Kidney glomerular epithelial cell (primary cell): ENCODE results near the gene PARVG.

ENCODE experiments used
- DNase-seq: peaks from one replicate; lab custom pipeline; 2025; lab: John Stamatoyannopoulos, UW

The PARVG gene

DNA sequence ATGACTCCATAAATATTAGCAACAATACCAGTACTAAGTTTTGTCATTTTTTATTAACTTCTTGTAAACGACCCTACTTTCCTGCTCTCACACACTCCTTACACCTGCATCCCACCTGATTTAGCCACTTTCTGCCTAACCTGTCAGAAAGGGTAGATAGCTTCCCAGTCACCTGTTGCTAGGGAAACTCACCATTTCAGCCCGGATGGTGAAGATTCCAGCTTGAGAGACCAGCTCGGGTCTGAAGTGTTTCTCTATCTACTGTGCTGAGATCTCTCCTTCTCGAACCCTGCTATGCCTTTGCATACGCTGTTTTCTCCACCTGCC is at the start of gene PARVG:
PARVG (plus strand) TSS at position 220 of the 327 bp plus-strand sequence. CDS start 2,405 bp downstream, outside the sequence.
- no peak for DNase-seq

GRCh38 chr22:44131412-44131811 is 49.3 kb upstream of the PARVG start:
- DNase-seq: no peak

GRCh38 chr22:44131989-44132685 is 48.6 kb upstream of the PARVG start:
- DNase-seq: no peak

DNA sequence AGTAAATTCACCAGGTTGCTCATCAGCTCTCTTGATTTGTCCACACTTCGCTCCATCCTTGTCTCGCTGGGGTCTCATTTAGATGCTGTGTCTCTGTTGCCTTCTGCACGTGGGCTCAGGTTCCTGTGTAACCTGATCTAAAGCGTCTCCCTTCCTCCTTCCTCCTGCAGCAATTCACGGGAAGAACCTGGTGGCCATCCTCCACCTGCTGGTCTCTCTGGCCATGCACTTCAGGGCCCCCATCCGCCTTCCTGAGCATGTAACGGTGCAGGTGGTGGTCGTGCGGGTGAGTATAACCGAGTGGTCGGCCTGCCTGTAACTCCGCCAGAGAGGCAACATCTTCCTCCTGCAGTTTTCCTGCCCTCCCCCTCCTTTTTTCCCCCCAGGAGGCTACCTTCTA is 48.0 kb upstream of the PARVG start:
- DNase-seq: no peak

- DNase-seq: no peak
These were observed 47.6 kb upstream of the PARVG start for GRCh38 chr22:44133161-44133560.

DNA sequence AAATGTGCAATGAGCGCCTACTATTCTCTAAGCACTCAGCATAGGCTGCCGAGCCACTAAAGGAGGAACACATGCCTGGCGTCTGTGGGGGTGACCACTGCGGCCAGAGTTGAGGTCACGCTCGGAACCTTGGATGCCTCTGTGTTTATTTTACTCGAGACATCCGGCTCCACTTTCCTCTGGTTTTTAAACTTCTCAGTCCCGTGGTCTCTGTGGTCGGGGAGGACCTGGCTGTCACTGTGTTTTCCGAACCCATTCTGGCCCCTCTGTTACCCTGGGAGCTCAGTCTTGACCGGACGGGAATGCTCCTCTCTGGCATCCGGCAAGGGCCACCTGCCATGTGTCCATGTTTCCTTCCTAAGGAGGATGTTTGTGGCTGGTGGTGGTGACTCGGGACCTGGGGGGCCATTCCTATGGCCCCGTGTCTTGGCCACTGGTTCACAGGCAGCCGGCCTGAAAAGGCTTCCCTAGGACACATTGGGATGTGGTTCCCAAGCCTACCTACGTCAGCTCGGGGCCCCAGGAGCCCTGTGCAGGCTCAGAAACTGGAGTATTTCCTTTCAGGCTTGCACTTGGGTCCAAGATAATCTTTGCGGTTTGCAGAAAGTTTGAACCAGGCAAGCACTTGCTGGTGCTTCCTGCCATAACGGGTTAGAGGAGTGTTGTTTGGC is 46.7 kb upstream of the PARVG start:
- no peak for DNase-seq

DNA sequence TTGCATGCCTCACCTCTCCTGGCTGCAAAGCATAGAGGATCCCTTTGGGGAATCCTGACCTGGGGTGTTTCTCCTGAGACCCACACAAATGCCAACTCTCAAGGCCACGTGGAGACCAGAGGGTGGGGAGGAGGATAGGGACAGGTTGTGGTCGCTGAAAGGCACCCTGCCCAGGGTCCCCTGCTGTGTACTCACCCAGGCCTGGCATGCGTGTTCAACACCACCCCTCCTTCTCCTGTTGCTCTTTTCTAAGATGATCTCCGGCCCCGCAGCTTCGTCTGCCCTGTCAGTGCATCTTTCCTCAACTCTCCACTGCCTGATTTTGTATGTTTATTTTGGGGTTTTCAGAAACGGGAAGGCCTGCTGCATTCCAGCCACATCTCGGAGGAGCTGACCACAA is 44.6 kb upstream of the PARVG start:
- DNase-seq: no peak

DNA sequence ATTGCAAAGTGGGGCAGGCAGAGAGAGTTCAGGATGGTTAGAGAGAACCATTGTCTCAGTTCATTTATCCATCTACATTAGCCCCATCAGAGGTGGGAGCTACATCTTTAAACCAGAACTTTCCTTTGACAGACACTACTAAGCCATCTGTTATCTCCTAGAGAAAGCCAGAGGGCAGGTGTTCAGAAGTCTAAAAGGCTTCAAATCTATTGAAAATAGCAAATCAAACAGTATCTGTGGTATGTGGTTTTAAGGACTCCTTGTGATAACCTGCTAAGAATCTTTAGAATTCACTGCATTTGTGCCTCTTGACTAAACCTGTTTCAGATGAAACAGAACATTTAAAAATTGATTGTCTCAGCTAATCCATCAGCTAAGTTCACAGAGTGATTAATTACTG is 43.9 kb upstream of the PARVG start:
- DNase-seq: no peak

DNA sequence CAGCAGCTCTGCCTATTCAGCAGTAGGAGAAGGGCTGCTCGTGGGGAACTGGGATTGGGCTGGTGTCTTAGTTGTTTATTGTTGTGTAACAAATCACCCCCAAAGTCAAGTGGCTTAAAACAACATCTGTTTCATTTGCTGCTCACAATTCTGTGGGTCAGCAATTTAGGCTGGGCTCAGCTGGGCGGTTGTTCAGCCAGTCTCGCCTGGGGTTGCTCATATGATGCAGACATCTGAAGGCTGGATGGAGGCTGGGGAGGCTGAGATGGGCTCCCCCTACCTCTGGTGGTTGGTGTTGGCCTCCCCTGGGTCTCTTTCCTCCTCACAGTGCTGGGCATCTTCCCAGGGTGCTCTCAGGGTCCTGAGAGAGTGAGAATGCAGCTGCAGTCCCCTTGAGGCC is 43.3 kb upstream of the PARVG start:
- no peak for DNase-seq

GRCh38 chr22:44139773-44140172 is 41.0 kb upstream of the PARVG start:
- no peak for DNase-seq

DNA sequence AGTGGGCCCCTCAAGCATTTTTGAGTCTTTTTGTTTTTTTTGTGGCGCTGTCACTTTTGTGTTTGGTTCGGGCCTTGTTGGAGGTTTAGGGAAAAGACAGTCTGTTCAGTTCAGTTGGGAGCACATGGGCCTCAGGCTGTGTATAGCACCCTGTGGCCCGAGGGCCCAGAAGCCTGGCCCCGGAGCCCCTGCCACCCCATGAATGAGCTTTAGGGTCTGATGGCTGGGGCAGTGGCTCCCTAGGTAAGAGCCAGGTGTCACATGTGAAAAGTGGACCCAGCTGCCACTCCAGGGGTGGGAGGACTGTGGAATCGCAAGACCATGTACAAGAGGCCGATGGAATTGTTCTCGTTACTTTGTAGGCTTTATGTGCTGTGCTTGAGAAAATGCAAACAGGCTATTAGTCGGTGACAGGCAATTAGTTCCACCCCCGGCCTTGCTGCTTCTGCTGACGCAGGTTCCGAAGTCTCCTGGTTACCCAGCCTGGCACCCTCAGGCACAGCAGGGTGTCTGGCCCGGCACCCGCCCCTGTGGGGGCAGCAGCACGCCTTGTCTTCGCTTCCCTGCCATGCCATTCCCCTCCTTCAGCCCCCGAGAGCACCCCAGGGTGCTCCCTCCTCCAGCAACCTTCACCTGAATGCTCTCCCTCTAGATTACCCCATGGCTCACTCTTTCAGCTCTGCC is 38.2 kb upstream of the PARVG start:
- no peak for DNase-seq

- no peak for DNase-seq
These were observed 37.6 kb upstream of the PARVG start for GRCh38 chr22:44143105-44143474.

GRCh38 chr22:44143579-44143978 is 37.1 kb upstream of the PARVG start:
- DNase-seq: no peak

DNA sequence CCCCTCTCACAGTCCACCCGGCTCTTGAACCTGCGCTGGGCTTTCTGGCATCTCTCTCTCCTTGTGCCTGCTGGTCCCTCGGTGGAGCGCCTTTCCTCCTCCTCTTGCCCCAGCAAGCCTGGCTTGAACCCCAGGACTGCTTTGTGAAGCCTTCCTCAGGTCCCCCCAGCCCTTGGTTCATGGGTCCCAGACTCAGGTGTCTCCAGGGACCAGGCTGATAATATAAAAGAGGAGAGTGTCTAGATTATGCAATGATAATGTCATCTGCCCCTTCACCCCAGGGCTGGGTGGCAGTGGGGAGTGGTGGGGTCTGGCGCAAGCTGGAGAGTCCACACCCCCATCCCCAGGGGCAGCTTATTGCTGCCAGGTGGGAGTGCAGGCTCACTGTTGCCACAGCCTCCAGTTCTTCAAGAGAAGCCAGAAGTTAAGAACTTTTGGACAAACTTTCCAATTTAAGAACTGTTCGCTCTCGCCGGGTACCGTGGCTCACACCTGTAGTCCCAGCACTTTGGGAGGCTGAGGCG is 36.6 kb upstream of the PARVG start:
- no peak for DNase-seq

DNA sequence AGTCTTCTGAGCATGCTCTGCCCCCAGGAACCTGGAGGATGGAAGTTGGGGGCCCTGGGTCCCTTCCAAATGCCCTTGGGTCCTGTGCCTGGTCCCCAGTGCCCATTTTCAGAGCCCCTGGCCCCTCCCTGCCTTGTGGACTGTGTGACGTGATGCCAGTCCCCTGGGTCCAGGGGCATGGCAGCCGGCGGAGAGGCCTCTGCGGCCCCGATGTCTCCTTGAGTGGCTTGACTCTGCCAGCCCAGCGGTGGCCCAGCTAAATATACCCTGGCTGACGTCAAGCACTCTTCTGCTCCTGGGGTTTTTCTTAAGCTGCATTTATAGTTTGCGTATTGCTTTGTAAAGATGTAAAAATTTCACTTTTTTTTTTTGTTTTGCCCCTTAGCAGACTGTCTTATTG is 35.2 kb upstream of the PARVG start:
- no peak for DNase-seq

- no peak for DNase-seq
These were observed 34.5 kb upstream of the PARVG start for GRCh38 chr22:44146088-44146861.

DNA sequence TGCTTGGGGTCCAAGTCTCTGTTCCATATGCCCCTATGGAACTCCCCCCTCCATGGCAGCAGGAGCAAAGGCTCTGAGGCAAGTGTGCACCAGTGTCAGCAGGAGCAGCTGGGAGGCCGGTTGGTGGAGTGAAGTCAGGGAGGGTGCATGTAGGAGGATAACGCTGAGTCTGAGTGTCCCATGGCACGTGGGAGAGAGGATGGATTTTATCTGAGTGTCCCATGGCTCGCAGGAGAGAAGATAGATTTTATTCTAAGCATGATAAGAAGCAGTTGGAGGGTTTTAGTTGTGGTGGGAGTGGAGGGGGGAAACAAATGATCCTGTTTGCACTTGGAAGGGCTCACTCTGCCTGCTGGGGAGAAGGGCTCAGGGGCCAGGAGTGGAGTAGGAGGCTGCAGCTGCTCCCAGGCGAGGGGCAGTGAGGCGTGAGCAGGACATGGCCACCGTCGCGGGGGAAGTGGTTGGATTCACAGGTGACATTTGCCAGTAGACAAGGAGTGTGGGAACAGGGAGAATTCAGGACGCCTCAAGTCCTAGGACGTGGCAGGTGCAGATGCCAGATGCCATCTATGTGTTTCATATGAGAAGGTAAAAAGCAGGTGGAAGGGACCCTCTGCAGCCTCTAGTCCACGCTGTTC is 33.6 kb upstream of the PARVG start:
- DNase-seq: no peak

- DNase-seq: peak; percentile 63
These were observed 32.7 kb upstream of the PARVG start for GRCh38 chr22:44147821-44148574.

GRCh38 chr22:44151676-44152075 is 29.0 kb upstream of the PARVG start:
- DNase-seq: no peak

- no peak for DNase-seq
These were observed 27.0 kb upstream of the PARVG start for GRCh38 chr22:44153710-44154109.

GRCh38 chr22:44154436-44154942 is 26.2 kb upstream of the PARVG start:
- DNase-seq: peak; percentile 79
